Inflammatory macrophage treated with lipopolysaccharide for 4 hours (primary cell): ENCODE measurements around the gene GOLGA1.

Experiments used
- DNase-seq: peaks from one replicate; pipeline ENCODE4 v3.0.0-alpha.2; 2020

GOLGA1 gene

GRCh38 chr9:124881138-124881743 is 59.6 kb downstream of the GOLGA1 start:
- no peak for DNase-seq

- DNase-seq = no peak
Measured at GRCh38 chr9:124880501-124880900, 60.4 kb downstream of the GOLGA1 start.

- DNase-seq = no peak
Measured at GRCh38 chr9:124879226-124879625, 61.7 kb downstream of the GOLGA1 start.

GRCh38 chr9:124878518-124878917 is 62.4 kb downstream of the GOLGA1 start:
- no peak for DNase-seq

- DNase-seq = no peak
Measured at GRCh38 chr9:124878021-124878420, 62.9 kb downstream of the GOLGA1 start.

GRCh38 chr9:124877021-124877782 is 63.7 kb downstream of the GOLGA1 start:
- no peak for DNase-seq

- no peak for DNase-seq
Measured at GRCh38 chr9:124875501-124875900, 65.4 kb downstream of the GOLGA1 start.

GRCh38 chr9:124873664-124874063 is 67.2 kb downstream of the GOLGA1 start:
- DNase-seq = no peak

- DNase-seq = no peak
Measured at GRCh38 chr9:124871156-124871561, 69.7 kb downstream of the GOLGA1 start.

- DNase-seq = peak; percentile 7
Measured at GRCh38 chr9:124870723-124871122, 70.2 kb downstream of the GOLGA1 start.

GRCh38 chr9:124869986-124870560 is 70.8 kb downstream of the GOLGA1 start:
- DNase-seq = peak; percentile 23

GRCh38 chr9:124869466-124869985 is 71.4 kb downstream of the GOLGA1 start:
- peak; percentile 35 for DNase-seq

GRCh38 chr9:124868511-124869465 is 72.1 kb downstream of the GOLGA1 start:
- DNase-seq = peak; percentile 83

GRCh38 chr9:124863371-124863871 is 77.5 kb downstream of the GOLGA1 start:
- peak; percentile 43 for DNase-seq

- DNase-seq = peak; percentile 95
Measured at GRCh38 chr9:124861342-124862229, 79.3 kb downstream of the GOLGA1 start, which contains the start of the genes ARPC5L and RPL35. Gene ARPC5L (plus strand): TSS chr9:124862130. CDS start chr9:124869291, 7,161 bp downstream. Gene RPL35 (minus strand): TSS chr9:124861957. CDS start chr9:124861912, 45 bp downstream.

- no peak for DNase-seq
Measured at GRCh38 chr9:124860582-124861341, 80.1 kb downstream of the GOLGA1 start.

- no peak for DNase-seq
Measured at GRCh38 chr9:124859803-124860581, 80.9 kb downstream of the GOLGA1 start.

GRCh38 chr9:124858330-124859046 is 82.4 kb downstream of the GOLGA1 start:
- DNase-seq = no peak
